ENCODE data around the gene BAIAP3. TPM values are rescaled to one million over a fixed set of nuclear protein-coding genes. Genes with fewer than 3 reads are reported as not detected.

Gene BAIAP3
- polyA plus RNA-seq, 1 donor: 8.1 TPM

DNA sequence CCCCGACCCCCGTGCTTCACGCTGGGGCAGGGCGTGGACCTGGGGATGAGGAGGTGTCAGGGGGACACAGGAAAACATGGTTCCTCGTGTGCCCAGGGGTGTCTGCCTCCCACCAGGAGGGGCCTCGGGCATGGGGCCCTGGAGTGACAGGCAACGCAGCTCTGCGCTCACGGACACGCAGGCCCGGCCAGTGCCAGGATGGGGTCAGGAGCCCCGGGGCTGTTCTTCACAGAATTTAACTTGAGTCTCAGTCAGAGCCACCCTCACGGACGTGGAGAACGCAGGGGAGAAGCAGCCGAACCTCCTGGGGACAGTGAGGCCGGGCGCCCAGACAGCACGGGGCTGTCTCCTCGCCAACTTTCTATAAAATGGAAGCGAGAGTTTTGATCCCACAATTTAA lies 64.3 kb downstream of the BAIAP3 start:
- H3K36me3 ChIP-seq (ENCODE audit: control insufficient read depth, insufficient read depth, low read length): peaks cover 66% of the 10 kb centered on the region
- no peaks in the 10 kb centered on the region for H3K27me3 ChIP-seq (ENCODE audit: control insufficient read depth, insufficient read depth, low read length)
- no peak overlapping the region for H3K27ac ChIP-seq (ENCODE audit: low read length)
- H3K9me3 ChIP-seq (ENCODE audit: control insufficient read depth, low read depth, low read length): no peaks in the 10 kb centered on the region
- H3K4me1 ChIP-seq (ENCODE audit: control insufficient read depth, insufficient read depth, low read length): no peaks in the 10 kb centered on the region
- no peak overlapping the region for H3K4me3 ChIP-seq (ENCODE audit: low read length)
- no peak for DNase-seq
- WGBS (ENCODE audit: insufficient coverage, low lambda C conversion rate): no CpG with 5 or more reads among the region's 21 CpGs

DNA sequence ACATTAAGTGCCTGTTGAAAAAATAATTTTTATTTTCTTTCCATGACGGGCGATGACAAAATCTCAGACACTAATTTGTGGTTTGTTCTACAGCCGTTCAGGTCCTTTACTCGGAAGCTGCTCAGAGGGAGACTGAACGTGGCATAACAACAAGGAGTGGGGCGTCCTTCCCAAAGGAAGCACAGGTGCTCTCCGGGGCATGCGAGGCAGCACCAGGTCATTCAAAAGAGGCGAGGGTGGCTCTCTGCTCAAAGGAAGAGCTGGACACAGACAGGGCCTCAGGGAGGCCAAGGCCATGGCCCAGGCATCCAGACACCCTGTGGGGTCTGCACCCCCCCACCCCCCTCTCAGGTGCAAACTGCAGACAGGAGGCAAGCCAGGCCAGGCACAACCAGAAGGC lies 64.9 kb downstream of the BAIAP3 start:
- DNase-seq: no peak
- no CpG with 5 or more reads among the region's 9 CpGs for WGBS (ENCODE audit: insufficient coverage, low lambda C conversion rate)
- Histone ChIP-seq H3K27me3 (ENCODE audit: control insufficient read depth, insufficient read depth, low read length) (no peaks in the 10 kb centered on the region), H3K9me3 (ENCODE audit: control insufficient read depth, low read depth, low read length) (no peaks in the 10 kb centered on the region), H3K36me3 (ENCODE audit: control insufficient read depth, insufficient read depth, low read length) (peaks cover 64% of the 10 kb centered on the region), H3K4me1 (ENCODE audit: control insufficient read depth, insufficient read depth, low read length) (no peaks in the 10 kb centered on the region), H3K4me3 (ENCODE audit: low read length) (no peak overlapping the region), H3K27ac (ENCODE audit: low read length) (no peak overlapping the region)

Other genes starting within 250 kb of the BAIAP3 start
- 0.03 TPM for gene C1QTNF8, start 237.4 kb upstream of the BAIAP3 start, polyA plus RNA-seq
- 9.8 TPM for gene CACNA1H, start 180.5 kb upstream of the BAIAP3 start, polyA plus RNA-seq
- gene TPSG1, start 108.4 kb upstream of the BAIAP3 start, polyA plus RNA-seq: 25.4 TPM
- 0.34 TPM for gene TPSB2, start 103.5 kb upstream of the BAIAP3 start, polyA plus RNA-seq
- 0.30 TPM for gene TPSAB1, start 92.9 kb upstream of the BAIAP3 start, polyA plus RNA-seq
- gene TPSD1, start 77.6 kb upstream of the BAIAP3 start, polyA plus RNA-seq: 0.06 TPM
- 130 TPM for gene UBE2I, start 24.0 kb upstream of the BAIAP3 start, polyA plus RNA-seq
- 40.0 TPM for gene TSR3, start 18.2 kb downstream of the BAIAP3 start, polyA plus RNA-seq
- gene GNPTG, start 18.3 kb downstream of the BAIAP3 start, polyA plus RNA-seq: 68.3 TPM
- 21.9 TPM for gene UNKL, start 81.1 kb downstream of the BAIAP3 start, polyA plus RNA-seq
- gene UQCC4, start 87.1 kb downstream of the BAIAP3 start, polyA plus RNA-seq: 18.5 TPM
- 1.3 TPM for gene PERCC1, start 97.4 kb downstream of the BAIAP3 start, polyA plus RNA-seq
- 2.9 TPM for gene CCDC154, start 110.9 kb downstream of the BAIAP3 start, polyA plus RNA-seq
- 93.6 TPM for gene CLCN7, start 141.4 kb downstream of the BAIAP3 start, polyA plus RNA-seq
- 0.19 TPM for gene PTX4, start 155.3 kb downstream of the BAIAP3 start, polyA plus RNA-seq
- gene TELO2, start 159.7 kb downstream of the BAIAP3 start, polyA plus RNA-seq: 50.1 TPM
- 9.4 TPM for gene TMEM204, start 200.0 kb downstream of the BAIAP3 start, polyA plus RNA-seq